Anterior cingulate cortex (tissue), 58 donors: ENCODE measurements around the gene ATOH8.
"Not testable (repeated sequence)": the region's sequence is repeated elsewhere in the genome, so short reads cannot be mapped to it uniquely, and the experiment has no call there.

Source experiments
- DNase-seq, 58 donors: peaks; one replicate each; lab custom pipeline; 2025; lab: John Stamatoyannopoulos, UW

The ATOH8 gene

DNA sequence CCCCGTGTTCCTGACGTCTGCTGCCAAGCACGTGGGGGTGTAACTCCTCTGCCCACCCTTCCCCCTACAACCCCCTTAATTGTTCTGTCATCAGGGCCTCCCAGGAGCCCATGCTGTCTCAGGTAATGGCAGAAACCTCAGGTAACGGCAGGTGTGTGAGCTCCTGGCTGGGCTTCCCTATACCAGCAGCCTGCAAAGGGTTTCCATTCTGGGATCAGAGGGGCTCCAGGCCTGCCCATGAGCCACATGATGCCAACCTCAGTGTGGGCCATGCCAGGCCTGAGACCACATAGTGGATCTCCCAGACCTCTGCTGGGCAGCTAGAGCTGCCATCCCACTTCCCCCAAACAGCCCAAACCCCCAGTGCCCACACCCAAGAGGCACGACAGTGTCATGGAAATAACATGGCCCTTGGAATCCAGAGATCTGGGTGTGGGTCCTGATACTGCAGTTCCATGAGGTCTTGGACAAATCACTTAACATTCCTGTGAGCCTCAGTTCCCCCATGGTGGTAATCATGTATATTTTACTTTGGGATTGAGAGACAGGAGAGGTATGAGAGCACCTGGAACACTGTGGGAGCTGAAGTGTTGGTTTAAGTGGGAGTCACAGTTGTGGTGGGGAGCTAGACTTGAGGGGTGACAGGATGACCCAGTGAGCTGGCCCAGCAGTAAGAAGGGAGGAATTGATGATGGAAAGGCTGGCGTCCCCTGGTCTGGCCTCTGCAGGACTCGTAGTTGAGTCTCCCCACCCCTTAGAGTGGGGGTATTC, 59.6 kb downstream of the ATOH8 start:
- no peak for DNase-seq

GRCh38 chr2:85813982-85814801, 60.4 kb downstream of the ATOH8 start:
- DNase-seq, result peak in 56 of 58 donors; percentile 19 to 97 (median 82)

- no peak for DNase-seq
Measured at GRCh38 chr2:85814802-85815550, 61.2 kb downstream of the ATOH8 start.

DNA sequence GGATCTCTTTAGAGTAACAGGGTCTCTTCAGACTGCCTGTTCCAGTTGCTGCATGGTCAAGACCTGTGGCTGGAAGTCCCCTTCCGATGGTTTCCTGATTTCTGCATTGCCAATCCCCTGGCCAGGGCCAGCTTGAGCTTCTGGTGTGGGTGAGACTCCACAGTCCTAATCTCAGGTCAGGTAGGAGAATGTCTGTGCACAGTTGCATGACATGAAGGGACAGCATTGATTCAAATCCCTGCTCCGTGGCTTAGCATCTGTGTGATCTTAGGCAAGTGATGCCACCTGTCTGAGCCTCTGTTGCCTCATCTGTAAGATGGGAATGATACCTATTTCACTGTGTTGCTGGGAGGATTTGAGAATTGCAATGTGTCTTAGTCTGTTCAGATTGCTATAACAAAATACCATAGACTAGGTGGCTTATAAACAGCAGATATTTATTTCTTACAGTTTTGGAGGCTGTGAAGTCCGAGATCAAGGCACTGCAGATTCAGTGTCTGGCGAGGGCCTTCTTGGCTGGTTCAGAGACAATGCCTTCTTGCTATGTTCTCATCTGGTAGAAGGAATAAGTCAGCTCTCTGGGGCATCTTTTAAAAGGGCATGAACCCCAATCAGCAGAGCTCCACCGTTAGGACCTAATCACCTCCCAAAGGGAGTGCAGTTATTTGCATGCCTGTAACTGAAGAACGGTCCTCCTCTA, 66.2 kb downstream of the ATOH8 start:
- DNase-seq, result no peak

DNA sequence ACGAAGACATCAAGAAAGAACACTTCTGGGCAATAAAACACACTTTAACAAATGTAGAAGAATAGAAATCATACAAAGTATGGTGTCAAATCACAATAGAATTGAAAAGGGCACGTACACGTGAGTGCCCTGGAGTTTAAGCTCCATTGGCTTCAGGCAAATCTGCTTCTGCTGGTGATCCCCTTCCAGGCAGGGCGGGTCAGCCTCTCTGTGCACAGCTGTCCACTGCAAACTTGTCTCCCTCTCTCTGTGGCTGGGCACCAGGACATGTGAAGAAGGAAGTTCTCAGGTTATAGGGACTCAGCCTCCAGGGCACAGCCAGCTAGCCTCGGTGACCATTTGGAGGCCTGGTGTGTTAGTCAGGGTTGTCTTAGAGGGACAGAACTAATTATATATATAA, 69.0 kb downstream of the ATOH8 start:
- no peak for DNase-seq

- DNase-seq, result no peak
Measured at GRCh38 chr2:85823951-85824350, 70.2 kb downstream of the ATOH8 start.

- DNase-seq, result peak in 51 of 58 donors; percentile 9 to 79 (median 42)
Measured at GRCh38 chr2:85826990-85827878, 73.4 kb downstream of the ATOH8 start.

GRCh38 chr2:85827879-85828569, 74.2 kb downstream of the ATOH8 start:
- DNase-seq, result no peak

GRCh38 chr2:85828725-85829124, 74.9 kb downstream of the ATOH8 start:
- DNase-seq, result no peak

DNA sequence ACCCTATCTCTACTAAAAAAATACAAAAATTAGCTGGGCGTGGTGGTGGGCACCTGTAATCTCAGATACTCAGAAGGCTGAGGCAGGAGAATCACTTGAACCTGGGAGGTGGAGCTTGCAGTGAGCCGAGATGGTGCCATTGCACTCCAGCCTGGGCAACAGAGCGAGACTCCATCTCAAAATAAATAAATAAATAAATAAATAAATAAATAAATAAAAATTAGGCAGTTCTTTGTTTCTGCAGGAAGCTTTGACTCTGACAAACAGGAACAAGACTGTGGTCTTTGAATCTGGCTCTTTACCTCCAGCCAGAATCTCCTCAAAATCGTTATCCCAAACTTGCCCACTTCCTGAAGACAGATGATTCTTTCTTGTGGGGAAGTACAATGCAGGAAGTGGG, 75.6 kb downstream of the ATOH8 start:
- DNase-seq, result not testable (repeated sequence)

DNA sequence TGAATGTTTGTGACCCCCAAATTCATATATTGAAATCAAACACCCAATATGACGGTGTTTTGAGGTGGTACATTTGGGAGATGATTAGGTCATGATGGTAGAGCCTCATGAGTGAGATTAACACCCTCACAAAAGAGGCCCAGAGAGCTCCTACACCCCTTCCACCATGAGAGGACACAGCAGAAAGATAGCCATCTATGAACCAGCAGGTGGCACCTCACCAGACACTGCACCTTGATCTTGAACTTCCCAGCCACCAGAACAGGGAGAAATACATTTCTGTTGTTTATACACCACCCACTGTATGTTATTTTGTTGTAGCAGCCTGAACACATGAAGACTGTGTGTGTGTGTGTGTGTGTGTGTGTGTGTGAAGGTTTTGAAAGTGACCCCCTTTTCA, 76.9 kb downstream of the ATOH8 start:
- no peak for DNase-seq

DNA sequence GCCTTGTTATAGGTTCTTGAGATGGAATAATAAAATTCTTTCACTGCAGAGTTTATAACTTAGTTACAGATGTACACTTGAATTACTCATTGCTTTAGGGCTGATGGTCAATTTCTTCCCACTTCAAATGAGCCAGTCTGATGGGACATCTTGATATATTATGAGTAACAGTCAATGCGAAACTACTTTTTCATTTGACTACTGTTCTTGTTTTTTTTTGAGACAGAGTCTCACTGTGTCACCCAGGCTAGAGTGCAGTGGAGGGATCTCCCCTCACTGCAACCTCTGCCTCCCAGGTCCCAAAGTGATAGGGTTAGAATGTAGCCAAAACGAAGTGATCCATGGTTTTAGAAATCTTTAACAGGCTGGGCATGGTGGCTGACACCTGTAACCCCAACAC, 77.9 kb downstream of the ATOH8 start:
- no peak for DNase-seq

DNA sequence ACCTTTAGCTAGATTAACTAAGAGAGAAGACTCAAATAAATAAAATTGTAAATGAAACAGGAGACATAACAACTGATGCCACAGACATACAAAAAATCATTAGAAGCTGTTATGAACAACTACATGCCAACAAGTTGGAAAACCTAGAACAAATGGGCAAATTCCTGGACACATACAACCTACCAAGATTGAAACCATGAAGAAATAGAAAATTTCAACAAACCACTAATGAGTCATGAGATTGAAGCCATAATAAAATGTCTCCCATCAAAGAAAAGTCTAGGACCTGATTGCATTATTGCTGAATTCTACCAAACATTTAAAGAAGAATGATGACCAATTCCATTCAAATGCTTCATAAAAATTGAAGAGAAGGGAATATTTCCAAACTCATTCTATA, 80.7 kb downstream of the ATOH8 start:
- DNase-seq, result no peak
